Measurements from ENCODE around the gene ARMH1.
A peak's percentile ranks its signal among the peaks of the same experiment; 100 is the strongest.

Gene ARMH1

DNA sequence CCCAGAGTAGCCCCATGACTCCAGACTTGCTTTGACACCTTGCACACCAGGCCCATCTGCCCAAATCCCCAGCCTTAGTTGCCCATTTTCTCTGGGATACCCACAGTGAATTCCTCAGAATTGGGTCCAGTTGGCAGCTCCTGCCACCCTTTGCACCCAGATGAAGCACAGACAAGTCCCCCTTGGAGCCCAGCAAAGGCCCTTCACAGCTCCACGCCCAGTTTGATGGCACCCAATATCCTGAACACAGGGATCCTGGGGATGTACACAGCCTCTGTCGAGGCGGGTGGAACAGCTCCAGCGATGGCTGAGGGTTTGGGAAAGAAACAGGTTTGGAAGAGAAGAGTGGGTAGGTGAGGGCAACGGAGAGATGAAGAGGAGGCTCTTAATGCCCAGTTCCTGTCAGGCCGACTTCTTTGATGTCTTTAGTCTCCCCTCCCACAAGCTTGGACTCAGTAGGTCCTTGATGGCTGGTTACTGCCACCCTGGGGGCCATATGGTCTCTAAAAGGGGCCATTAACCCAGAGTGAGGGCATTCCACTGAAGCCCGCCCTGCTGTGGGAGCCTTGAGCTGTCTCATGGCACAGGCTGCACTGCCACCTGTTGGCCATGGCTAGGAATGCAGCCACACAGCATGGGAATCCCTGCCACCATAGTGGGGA is 21.9 kb upstream of the ARMH1 start (continued):
- TF ChIP-seq ZNF830 (tag by site-specific recombination; IDR thresholded peaks at IDR 0.05; ENCODE audit: low read depth) = no peak
- TF ChIP-seq SETDB1 (IDR thresholded peaks at IDR 0.05; ENCODE audit: insufficient read length, low read length) = no peak
- no peak for TF ChIP-seq HOXC10 (CRISPR knock-in tag; IDR thresholded peaks at IDR 0.05)
- peak; percentile 71 for TF ChIP-seq ZIC2 (tag by site-specific recombination; IDR thresholded peaks at IDR 0.05)
- TF ChIP-seq, protein P1, sequence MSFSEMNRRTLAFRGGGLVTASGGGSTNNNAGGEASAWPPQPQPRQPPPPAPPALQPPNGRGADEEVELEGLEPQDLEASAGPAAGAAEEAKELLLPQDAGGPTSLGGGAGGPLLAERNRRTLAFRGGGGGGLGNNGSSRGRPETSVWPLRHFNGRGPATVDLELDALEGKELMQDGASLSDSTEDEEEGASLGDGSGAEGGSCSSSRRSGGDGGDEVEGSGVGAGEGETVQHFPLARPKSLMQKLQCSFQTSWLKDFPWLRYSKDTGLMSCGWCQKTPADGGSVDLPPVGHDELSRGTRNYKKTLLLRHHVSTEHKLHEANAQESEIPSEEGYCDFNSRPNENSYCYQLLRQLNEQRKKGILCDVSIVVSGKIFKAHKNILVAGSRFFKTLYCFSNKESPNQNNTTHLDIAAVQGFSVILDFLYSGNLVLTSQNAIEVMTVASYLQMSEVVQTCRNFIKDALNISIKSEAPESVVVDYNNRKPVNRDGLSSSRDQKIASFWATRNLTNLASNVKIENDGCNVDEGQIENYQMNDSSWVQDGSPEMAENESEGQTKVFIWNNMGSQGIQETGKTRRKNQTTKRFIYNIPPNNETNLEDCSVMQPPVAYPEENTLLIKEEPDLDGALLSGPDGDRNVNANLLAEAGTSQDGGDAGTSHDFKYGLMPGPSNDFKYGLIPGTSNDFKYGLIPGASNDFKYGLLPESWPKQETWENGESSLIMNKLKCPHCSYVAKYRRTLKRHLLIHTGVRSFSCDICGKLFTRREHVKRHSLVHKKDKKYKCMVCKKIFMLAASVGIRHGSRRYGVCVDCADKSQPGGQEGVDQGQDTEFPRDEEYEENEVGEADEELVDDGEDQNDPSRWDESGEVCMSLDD (tag by site-specific recombination; IDR thresholded peaks at IDR 0.05) = no peak
- no peak for TF ChIP-seq ZNF350 (tag by site-specific recombination; IDR thresholded peaks at IDR 0.05)
- TF ChIP-seq KLF9 (tag by site-specific recombination; IDR thresholded peaks at IDR 0.05; ENCODE audit: low read depth) = no peak
- TF ChIP-seq ZBTB8A (tag by site-specific recombination; IDR thresholded peaks at IDR 0.05) = 0 out of 2 replicates have a peak, but pooled peaks have one; percentile 17
- TF ChIP-seq ZNF24 (tag by site-specific recombination; IDR thresholded peaks at IDR 0.05) = no peak
- TF ChIP-seq ZNF223 (tag by site-specific recombination; IDR thresholded peaks at IDR 0.05) = no peak
- TF ChIP-seq ZBTB21 (tag by site-specific recombination; IDR thresholded peaks at IDR 0.05) = no peak
- peak; percentile 28; the same call in 1 of the 2 replicates for TF ChIP-seq ZNF501 (tag by site-specific recombination; IDR thresholded peaks at IDR 0.05)
- no peak for TF ChIP-seq OVOL3 (tag by site-specific recombination; IDR thresholded peaks at IDR 0.05)
- TF ChIP-seq ZNF138 (tag by site-specific recombination; IDR thresholded peaks at IDR 0.05; ENCODE audit: borderline replicate concordance) = no peak
- TF ChIP-seq, protein P2, sequence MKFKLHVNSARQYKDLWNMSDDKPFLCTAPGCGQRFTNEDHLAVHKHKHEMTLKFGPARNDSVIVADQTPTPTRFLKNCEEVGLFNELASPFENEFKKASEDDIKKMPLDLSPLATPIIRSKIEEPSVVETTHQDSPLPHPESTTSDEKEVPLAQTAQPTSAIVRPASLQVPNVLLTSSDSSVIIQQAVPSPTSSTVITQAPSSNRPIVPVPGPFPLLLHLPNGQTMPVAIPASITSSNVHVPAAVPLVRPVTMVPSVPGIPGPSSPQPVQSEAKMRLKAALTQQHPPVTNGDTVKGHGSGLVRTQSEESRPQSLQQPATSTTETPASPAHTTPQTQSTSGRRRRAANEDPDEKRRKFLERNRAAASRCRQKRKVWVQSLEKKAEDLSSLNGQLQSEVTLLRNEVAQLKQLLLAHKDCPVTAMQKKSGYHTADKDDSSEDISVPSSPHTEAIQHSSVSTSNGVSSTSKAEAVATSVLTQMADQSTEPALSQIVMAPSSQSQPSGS (tag by site-specific recombination; IDR thresholded peaks at IDR 0.05; ENCODE audit: low read depth) = no peak
- no peak; the same call in 1 of the 2 replicates for TF ChIP-seq ZBTB48 (tag by site-specific recombination; IDR thresholded peaks at IDR 0.05)
- peak; percentile 81 for TF ChIP-seq GLIS1 (tag by site-specific recombination; IDR thresholded peaks at IDR 0.05)
- 0 out of 2 replicates have a peak, but pooled peaks have one; percentile 18 for TF ChIP-seq ZNF324 (tag by site-specific recombination; IDR thresholded peaks at IDR 0.05)
- TF ChIP-seq ZNF776 (tag by site-specific recombination; IDR thresholded peaks at IDR 0.05; ENCODE audit: borderline replicate concordance) = no peak
- no peak for TF ChIP-seq ZNF292 (tag by site-specific recombination; IDR thresholded peaks at IDR 0.05; ENCODE audit: borderline replicate concordance, low read depth)
- TF ChIP-seq, protein P3, sequence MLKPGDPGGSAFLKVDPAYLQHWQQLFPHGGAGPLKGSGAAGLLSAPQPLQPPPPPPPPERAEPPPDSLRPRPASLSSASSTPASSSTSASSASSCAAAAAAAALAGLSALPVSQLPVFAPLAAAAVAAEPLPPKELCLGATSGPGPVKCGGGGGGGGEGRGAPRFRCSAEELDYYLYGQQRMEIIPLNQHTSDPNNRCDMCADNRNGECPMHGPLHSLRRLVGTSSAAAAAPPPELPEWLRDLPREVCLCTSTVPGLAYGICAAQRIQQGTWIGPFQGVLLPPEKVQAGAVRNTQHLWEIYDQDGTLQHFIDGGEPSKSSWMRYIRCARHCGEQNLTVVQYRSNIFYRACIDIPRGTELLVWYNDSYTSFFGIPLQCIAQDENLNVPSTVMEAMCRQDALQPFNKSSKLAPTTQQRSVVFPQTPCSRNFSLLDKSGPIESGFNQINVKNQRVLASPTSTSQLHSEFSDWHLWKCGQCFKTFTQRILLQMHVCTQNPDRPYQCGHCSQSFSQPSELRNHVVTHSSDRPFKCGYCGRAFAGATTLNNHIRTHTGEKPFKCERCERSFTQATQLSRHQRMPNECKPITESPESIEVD (tag by site-specific recombination; IDR thresholded peaks at IDR 0.05) = no peak
- TF ChIP-seq ZNF433 (tag by site-specific recombination; IDR thresholded peaks at IDR 0.05; ENCODE audit: low read depth) = no peak
- no peak for TF ChIP-seq HOXD13 (CRISPR knock-in tag; IDR thresholded peaks at IDR 0.05; ENCODE audit: borderline replicate concordance)
- no peak for TF ChIP-seq GLI4 (tag by site-specific recombination; IDR thresholded peaks at IDR 0.05)
- TF ChIP-seq ZNF362 (tag by site-specific recombination; IDR thresholded peaks at IDR 0.05) = no peak
- TF ChIP-seq HIC1 (tag by site-specific recombination; IDR thresholded peaks at IDR 0.05) = no peak
- TF ChIP-seq ZNF704 (tag by site-specific recombination; IDR thresholded peaks at IDR 0.05) = no peak
- no peak for TF ChIP-seq ZNF426 (tag by site-specific recombination; IDR thresholded peaks at IDR 0.05)
- TF ChIP-seq BCL11B (tag by site-specific recombination; IDR thresholded peaks at IDR 0.05; ENCODE audit: low read depth) = no peak
- TF ChIP-seq ZNF600 (tag by site-specific recombination; IDR thresholded peaks at IDR 0.05) = no peak; the same call in 1 of the 2 replicates
- peak; percentile 16; the same call in 1 of the 2 replicates for TF ChIP-seq KLF8 (tag by site-specific recombination; IDR thresholded peaks at IDR 0.05)

Data from HEK293 (cell line).